GM18507 (cell line): ENCODE data around the gene KRT28.

ENCODE experiments used
- DNase-seq: peaks from one replicate; pipeline ENCODE4 v3.0.0; 2011; ENCODE audit warnings: low read depth; ENCODE audit not compliant: insufficient read length; ENCODE audit errors: extremely low spot score
- FAIRE-seq: peaks from 2 replicates; lab custom pipeline; 2011; peaks lifted over from hg19 to GRCh38; lab: Jason Lieb, UNC

KRT28 gene, protein sequence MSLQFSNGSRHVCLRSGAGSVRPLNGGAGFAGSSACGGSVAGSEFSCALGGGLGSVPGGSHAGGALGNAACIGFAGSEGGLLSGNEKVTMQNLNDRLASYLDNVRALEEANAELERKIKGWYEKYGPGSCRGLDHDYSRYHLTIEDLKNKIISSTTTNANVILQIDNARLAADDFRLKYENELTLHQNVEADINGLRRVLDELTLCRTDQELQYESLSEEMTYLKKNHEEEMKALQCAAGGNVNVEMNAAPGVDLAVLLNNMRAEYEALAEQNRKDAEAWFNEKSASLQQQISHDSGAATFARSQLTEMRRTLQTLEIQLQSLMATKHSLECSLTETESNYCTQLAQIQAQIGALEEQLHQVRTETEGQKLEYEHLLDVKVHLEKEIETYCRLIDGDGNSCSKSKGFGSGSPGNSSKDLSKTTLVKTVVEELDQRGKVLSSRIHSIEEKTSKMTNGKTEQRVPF

DNA sequence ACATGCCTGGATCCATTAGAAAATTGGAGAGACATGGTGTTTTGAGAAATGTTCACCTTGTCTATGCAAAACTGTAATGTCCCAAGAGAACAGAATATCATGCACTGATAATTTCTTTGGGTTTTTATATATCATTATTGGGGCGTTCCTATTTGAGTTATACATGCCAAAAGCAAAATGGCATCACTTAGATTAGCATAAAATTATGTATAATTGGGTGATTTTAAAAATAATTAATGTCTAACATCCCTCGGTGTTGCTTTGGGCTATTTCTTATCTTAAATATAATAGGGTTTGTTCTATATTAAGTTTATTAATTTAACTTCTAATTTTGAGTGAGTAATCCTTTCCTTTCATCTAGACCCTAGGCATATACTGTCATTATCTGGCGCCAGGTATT, at the start of gene KRT28:
TSS of gene KRT28 (minus strand) at position 101 of the 400 bp plus-strand sequence. CDS start at position 35, 66 bp downstream.
- FAIRE-seq (no peak), DNase-seq (no peak)

DNA sequence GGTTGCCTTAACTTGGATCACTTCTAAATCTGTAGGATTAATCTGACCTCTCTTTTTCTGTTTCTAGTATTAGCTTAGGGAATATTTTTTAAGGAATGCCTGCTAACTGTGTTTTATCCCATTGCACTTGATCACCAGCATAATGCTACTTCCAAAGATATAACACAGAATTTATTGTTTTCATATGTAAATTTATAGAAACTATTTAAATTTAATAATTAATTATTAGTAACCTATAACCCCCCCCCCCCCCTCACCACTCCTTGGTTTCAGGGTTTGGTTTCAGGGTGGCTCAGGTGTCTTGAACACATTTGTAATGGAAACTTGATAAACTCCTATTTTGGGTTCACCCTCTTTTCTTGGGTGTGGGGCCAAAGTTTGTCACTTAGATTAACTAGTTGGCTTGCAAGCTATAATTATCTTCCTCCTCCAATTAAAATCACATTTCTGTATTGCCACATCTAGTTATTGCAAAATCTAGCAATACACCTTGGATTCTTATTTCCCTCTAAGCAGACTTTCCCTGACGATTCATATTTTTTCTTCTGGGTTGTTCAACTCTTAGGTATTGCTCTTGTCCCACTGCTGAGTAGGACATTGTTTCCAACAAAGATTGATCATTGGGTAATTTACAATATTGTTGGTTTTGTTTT, 49.0 kb upstream of the KRT28 start:
- DNase-seq = no peak
- FAIRE-seq = no peak

DNA sequence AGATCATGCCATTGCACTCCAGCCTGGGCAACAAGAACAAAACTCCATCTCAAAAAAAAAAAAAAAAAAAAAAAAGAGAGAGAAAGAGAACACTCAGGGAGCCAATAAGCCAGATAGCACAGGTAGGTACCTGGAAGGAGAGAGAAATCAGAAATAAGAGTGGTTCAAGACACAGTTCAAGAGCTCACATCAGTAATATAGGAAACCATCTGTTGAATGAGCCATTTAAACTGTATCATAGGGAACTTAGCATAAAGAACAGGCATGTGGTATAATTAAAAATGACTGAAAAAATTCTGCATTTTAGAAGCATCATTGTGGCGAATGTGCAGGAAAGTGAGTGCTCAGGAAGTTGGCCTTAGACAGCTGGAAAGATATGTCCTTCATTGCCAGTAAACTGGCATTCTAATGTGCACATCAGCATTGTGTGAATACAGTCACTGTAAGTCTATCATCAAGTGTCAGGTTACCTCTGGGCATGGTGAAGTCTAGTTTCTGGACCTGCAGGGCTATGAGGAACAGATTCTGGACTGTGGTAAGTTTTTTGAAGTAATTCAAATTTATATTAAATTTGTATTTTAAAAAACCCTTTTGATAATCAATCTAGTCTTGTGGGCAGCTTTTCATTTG, 46.9 kb upstream of the KRT28 start:
- FAIRE-seq (no peak), DNase-seq (no peak)

DNA sequence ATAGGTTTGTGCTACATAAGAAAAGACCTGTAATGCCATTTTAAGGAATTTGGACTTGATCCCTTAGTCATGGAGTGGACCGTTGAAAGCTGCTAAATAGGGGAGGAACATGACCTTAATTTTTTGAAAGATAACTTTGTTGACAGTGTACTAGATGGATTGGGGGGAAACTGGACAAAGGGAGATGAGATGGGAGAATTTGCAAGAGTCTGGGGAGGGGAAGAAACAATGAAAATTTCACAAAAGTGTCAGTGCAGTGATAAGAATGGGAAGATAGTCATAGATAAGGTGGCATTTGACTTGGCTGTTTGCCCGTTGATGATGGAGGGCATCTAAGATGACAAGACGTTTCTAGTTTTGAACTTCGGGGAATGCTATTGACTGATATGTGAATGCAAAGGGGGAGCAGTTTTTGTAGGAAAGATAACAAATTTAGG, 44.9 kb upstream of the KRT28 start:
- DNase-seq = no peak
- FAIRE-seq = no peak

DNA sequence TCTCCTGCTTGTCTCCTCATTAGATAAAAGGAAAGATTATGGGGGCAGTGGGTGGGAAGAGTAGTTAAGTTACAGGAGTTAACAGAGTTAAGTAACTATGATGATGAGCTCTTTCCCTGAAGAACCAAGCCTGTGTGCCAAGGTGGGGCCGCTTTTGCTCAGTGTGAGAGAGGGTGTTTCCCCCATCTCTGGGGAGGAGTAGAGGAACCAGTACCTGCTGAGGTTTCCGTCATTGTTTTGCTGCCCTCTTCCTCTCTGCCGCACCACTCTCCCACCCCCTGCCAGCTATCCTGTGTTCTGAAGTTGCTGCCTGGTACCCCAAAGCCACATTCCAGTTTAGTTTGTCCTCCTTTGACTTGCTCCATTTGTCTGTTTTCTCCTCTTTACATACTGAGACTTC, 43.5 kb upstream of the KRT28 start:
- FAIRE-seq (no peak), DNase-seq (no peak)

DNA sequence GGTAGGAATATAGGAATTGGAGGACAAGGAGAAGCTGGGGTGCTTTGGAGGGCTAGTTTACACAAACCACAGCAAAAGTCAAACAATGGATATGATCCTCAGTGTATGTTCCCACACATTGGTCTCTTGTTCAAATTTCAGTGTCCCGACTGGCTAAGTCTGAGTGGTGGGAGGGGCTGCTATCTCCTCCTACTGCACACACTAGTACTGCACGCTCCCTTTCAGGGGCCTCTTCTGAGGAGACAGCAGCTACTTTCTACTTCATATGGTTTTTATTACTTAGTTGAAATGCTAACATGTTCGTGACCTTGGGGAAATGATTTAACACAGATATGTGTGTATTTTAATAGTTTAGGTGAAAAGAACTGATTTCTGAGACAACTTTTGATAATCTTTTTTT, 41.5 kb upstream of the KRT28 start:
- no peak for DNase-seq
- FAIRE-seq = no peak

DNA sequence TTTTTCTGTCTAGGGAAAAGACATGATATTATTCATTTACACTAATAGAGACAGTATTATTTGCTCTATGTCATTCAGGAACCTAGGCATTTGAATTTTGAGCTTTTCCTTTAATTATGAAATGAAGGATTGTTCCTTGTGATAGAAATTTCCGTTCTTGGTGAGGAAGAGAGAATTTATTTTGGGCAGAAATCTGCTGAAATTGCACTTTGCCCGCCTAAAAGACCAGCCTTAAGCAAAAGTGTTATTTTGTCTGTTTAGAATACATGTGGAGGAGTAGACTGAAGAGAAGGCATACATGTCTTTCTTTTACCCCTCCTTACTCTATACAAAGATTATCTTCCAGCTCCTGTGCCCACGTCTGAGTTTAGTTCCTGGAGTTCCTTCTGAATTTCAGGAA, 39.4 kb upstream of the KRT28 start:
- no peak for FAIRE-seq
- no peak for DNase-seq

DNA sequence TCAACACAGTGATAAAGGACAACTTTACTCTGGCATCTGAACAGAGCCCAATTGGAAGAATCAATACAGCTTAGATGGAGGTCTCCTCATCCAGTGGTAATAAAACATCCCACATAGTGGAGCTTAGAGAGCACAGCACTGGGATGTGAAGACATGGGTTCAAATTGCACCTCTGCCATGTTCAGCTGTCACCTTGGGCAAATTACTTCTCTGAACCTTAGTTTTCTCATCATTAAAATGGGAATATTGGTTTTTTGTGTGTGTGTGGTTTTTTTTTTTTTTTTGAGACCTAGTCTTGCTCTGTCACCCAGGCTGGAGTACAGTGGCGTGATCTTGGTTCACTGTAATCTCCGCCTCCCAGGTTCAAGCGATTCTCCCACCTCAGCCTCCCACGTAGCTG, 36.3 kb upstream of the KRT28 start:
- DNase-seq (no peak), FAIRE-seq (no peak)

DNA sequence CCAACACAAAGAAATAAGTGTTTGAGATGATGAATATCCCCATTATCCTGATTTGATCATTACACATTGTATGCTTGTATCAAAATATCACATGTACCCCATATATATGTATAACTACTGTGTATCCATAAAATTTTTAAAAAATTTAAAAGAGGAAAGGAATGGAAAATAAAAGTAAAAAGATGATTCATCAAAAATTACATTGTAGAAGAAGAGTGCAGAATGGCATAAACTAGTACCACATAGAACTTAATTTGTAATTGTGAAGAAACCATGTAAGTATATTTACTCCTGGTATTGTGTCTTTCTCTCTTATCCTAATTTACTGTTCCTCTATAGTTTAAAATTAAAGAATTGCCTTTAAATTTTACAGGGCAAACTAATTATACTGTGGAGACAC, 34.1 kb upstream of the KRT28 start:
- FAIRE-seq = no peak

DNA sequence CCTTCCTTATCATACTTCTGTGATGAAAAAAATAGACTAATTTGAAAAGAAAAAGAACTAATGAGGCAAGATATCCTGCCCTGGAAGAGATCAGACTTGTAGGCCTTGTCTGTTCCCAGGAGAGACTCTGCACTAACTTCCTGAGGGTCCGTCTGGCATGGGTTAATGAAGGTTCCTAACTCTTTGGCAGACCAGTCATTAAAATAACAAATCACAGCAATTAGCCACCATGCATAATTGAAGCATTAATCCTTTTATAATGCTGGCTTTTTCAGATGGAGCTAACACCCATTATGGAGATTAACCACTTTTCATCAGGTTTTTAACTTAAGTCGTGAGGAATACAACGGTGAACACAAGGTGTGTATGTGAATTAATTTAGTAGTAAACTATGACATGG, 33.1 kb upstream of the KRT28 start:
- FAIRE-seq (no peak), DNase-seq (no peak)

More for the DNA sequence above, 34.1 kb upstream of the KRT28 start:
- DNase-seq = no peak

DNA sequence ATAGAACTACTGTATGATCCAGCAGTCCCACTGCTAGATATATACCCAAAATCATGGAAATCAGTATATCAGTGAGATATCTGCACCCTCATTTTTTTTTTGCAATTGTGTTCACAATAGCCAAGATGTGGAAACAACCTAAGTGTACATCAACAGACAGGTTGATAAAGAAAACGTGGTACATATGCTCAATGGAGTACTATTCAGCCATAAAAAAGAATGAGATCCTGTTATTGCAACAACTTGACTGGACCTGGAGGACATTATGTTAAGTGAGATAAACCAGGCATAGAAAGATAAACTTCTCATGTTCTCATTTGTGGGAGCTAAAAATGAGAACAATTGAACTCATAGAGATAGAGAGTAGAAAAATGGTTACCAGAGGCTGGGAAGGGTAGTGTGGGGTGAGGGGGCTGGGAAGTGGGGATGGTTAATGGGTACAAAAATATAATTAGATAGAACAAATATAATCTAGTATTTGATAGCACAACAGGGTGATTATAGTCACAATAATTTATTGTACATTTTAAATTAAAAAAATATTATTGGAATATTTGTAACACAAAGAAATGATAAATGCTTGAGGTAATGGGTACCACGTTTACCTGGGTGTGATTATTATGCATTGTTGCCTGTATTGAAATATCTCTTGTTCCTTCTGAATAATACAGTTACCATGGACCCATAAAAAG, 30.5 kb upstream of the KRT28 start:
- FAIRE-seq = no peak
- no peak for DNase-seq

DNA sequence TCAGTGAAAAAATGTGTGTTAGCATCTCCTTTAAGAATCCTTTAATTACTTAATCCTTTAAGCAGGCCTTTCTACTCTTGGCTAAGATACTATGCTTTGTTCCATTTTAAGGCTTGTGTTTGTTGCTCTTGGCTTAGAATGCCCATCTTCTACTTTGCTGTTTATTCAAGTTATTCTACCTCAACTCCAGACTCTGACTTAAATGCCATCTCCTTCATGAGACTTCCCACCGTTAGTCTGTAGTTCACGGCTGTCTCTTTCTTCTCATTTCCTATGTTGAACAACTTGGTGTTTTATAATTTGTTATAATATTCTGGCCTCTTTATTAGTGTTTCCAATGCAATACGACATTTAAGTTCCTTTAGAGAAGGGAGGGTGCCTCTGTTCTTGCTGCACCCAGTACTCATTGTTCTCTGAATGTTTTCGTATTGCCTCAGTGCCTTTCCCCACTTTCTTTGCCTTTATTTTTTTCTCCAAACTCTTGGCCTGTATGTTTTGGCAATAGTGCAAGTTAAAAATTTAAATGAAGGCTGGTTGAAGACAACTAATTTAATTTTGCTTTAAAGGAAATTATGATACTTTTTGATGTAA, 28.8 kb upstream of the KRT28 start:
- DNase-seq = no peak
- no peak for FAIRE-seq

DNA sequence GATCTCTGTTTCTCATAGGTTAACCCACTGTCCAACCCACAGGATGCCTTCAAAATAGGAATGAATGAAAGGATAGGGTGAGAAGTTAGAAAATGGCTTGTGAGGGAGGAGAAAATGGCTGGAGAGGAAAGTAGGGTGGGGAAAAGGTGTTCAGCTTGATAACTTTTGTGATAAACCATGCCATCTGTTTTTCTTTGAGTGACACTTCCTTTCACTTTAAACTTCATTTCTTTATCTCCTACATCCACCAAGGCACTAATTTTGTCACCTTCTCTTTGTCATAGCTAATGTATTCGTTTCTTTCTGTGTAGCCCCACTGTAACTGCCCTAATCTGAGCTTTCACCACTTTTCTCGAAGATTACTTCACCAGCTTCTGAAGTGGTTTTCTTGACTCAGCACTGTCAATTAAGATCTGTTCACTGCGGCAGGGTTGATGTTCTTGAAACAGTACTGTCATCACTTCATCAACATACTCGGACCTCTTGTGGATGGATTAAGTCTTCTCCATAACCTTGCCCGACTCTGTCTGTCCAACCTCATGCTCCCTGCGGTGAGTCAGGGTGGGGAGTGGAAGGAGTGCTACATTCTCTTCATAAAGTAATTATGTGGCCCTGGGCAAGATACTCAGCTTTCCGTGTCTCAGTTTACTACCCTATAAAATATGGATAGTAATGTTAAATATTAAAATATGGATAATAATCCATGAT, 28.1 kb upstream of the KRT28 start:
- DNase-seq = no peak
- FAIRE-seq = no peak

DNA sequence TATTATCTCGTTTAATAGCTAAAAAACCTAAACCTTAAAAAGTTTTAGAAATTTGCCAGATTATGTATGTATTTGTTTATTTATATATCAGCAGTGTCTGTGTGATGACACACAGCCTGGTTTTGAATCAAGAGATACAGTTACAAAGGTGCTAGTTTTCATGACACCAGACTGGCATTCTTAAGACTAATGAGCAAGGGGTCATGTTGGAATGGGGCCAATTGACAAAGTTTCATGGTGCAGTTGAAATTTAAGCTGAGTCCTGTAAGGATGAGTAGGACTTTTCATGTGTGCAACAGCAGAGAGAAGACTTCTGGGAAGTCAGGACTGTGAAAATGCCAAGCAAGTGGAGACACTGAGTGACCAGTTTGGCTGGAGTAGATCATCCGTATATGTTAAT, 25.8 kb upstream of the KRT28 start:
- FAIRE-seq = no peak
- no peak for DNase-seq

DNA sequence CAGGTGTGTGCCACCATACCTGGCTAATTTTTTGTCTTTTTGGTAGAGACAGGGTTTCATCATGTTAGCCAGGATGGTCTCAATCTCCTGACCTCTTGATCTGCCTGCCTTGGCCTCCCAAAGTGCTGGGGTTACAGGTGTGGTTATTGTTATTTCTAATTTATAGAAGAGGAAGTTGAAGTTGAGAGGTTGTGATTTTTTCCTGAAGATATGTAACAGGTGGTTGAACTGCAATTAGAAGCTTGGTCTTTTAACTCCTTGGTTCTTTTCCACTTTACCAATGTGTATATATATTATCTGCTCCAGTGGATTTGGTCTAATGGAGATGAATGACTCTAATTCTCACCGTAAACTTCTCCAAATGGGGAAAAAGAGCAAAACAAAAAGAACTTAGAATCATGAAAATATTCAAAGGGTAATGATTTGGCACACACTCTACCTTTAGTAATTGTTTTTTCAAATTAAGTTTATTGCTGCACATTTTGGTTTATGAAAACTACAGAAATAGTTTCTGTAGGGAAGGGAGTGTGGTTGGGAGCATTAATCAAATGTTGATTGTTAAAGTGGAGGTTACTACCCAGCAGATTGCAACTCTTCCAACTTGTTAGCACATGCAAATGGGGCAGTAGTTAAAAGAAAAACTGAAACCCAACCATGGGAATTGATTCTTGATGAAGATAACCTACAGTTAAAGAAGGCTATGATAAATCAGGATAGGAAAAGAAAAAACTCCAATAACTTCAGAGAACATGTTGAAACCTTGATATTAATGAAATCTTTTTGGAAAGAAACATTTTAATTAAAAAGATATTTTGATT, 24.5 kb upstream of the KRT28 start:
- DNase-seq (no peak), FAIRE-seq (no peak)

DNA sequence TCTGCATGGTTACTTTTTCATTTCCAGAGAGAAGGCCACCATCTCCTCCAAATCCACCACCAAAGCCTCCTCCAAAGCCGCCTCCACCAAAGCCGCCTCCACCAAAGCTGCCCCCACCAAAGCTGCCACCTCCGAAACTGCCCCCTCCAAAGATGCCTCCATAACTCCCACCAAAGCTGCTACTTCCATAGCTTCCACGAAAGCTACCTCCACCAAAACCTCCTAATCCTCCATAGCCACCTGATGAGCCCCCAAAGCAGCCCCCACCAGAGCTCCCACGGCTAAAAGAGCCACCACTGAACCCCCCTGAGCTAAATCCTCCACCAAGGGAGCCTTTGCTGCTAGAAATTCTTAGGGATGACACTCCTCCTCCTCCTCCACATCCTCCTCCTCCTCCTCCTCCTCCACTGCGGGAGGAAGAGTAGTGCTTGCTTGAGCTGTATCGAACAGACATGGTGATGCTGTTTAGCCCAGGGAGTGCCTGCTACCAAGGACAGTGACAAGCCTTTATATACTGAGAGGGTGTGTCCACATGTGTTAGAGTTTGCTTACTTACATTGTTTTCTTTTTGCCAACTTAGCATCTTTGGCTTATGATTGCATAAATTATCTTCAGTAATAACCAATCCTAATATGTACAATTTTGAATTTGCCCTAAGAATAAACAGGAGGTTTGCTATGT, 22.5 kb upstream of the KRT28 start, which contains the start of gene KRT10:
TSS of gene KRT10 (minus strand) at position 483 of the 681 bp plus-strand sequence. CDS start at position 454, 29 bp downstream.
- no peak for FAIRE-seq

DNA sequence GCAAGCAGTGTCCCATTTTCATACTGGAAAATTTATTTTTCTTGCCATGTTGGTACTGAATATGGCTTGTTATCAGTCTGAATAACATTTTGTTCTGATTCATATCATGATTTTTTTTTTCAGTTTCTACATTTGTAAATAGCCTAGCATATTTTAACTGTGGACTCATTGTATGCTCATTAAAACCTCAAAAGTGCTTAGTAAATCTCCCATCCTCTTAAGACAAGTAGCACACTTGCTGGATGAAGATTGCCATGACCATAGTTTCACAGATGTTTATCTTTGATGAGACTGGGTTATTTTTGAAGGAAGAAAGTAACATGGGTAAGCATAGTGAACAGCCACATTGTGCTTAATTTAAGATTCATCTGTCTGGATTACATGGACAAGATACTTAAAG, 21.8 kb upstream of the KRT28 start:
- DNase-seq (no peak), FAIRE-seq (no peak)

More for the DNA sequence above, 22.5 kb upstream of the KRT28 start, which contains the start of gene KRT10:
- DNase-seq = no peak
